Activated naive CD8-positive, alpha-beta T cell treated with anti-CD3 and anti-CD28 coated beads, Interleukin-2, amount 50 U/mL, for 16 hours (primary cell): ENCODE results near the gene RASSF10.

Experiments used
- DNase-seq: peaks from one replicate; pipeline ENCODE4 v3.0.0-alpha.2; 2020; ENCODE audit warnings: low read depth, low spot score

Gene RASSF10

DNA sequence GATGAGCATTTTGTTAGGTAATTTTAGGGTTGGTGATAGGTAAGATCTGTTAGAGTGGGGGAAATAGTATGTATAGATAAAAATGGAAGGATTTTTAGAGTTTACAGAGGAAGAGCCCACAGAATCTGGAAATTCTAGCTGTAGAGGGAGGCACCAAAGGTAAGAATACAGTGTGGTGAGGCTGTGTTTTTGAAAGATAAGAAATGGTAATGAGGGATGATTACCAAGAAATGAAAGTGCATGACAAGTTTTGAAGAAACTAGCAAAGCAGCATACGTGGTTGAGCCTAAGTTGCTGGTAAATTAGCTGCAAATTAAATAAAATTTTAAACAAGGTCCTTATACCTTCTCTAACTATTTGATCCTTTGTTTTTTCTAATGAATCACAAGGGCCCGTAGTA, 14.6 kb upstream of the RASSF10 start:
- DNase-seq = no peak

DNA sequence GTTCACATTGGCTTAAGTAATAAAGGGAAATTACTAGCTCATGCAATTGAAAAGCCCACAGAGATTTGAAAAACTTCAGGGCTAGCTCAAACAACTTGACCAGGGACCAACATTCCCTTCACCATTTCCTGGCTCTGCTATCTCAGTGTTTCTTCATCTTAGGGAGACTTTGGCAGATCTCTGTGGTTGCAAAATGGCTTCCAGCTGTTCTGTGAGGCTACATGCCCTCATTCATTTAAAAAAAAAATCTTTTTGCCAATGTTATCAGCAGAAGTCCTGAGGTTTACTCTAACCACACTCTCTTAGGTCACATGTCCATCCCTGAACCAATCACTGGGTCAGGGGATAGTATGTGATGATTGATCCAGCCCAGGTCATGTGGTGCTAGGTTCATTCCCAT, 13.9 kb upstream of the RASSF10 start:
- DNase-seq = no peak

GRCh38 chr11:12995823-12996222, 13.3 kb upstream of the RASSF10 start:
- no peak for DNase-seq

GRCh38 chr11:12997168-12997567, 11.9 kb upstream of the RASSF10 start:
- DNase-seq = no peak

- DNase-seq = no peak
Observed at GRCh38 chr11:12998336-12998735, 10.8 kb upstream of the RASSF10 start.

DNA sequence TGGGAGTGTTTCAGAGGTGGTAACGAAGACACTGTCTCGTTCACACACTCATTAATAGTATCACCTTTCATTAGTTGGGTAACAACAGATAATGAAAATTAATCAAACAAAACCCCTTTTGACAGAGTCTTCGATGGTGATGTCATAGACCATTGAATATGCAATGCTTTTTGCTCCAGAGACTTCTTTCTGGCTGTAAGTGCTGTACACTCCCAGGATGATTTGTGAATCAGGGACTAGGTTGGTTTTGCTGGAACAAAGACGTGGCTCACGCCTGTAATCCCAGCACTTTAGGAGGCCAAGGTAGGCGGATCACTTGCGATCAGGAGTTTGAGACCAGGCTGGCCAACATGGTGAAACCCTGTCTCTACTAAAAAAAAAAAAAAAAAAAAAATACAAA, 9.5 kb upstream of the RASSF10 start:
- DNase-seq = no peak

- no peak for DNase-seq
Observed at GRCh38 chr11:13000116-13000515, 9.0 kb upstream of the RASSF10 start.

GRCh38 chr11:13000721-13001120, 8.4 kb upstream of the RASSF10 start:
- no peak for DNase-seq

GRCh38 chr11:13003736-13004493, 5.2 kb upstream of the RASSF10 start:
- DNase-seq = no peak

GRCh38 chr11:13007182-13008060, 1.7 kb upstream of the RASSF10 start:
- DNase-seq = no peak

- DNase-seq = no peak
Observed at GRCh38 chr11:13008061-13008435, 1.1 kb upstream of the RASSF10 start.

DNA sequence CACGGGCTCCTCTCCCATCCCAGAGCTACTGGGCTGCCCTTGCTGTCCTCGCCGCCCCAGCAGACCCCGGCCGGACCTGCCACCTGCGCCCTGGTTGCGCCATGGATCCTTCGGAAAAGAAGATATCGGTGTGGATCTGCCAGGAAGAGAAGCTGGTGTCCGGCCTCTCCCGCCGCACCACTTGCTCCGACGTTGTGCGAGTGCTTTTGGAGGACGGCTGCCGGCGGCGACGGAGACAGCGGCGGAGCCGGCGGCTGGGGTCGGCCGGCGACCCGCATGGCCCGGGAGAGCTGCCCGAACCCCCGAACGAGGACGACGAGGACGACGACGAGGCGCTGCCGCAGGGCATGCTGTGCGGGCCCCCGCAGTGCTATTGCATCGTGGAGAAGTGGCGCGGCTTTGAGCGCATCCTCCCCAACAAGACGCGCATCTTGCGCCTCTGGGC, 382 bp downstream of the RASSF10 start:
- no peak for DNase-seq

DNA sequence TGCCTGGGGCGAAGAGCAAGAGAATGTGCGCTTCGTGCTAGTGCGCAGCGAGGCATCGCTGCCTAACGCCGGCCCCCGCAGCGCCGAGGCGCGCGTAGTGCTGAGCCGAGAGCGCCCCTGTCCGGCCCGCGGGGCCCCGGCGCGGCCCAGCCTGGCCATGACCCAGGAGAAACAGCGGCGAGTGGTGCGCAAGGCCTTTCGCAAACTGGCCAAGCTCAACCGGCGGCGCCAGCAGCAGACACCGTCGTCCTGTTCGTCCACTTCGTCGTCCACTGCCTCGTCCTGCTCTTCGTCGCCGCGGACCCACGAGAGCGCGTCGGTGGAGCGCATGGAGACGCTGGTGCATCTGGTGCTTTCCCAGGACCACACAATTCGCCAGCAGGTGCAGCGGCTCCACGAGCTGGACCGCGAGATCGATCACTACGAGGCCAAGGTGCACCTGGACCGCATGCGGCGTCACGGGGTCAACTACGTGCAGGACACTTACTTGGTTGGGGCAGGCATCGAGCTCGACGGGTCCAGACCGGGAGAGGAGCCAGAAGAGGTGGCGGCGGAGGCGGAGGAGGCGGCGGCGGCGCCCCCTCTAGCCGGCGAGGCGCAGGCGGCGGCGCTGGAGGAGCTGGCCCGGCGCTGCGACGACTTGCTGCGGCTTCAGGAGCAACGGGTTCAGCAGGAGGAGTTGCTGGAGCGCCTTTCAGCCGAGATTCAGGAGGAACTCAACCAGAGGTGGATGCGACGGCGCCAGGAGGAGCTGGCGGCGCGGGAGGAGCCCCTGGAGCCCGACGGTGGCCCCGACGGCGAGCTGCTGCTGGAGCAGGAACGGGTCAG, 1.0 kb downstream of the RASSF10 start:
- no peak for DNase-seq

DNA sequence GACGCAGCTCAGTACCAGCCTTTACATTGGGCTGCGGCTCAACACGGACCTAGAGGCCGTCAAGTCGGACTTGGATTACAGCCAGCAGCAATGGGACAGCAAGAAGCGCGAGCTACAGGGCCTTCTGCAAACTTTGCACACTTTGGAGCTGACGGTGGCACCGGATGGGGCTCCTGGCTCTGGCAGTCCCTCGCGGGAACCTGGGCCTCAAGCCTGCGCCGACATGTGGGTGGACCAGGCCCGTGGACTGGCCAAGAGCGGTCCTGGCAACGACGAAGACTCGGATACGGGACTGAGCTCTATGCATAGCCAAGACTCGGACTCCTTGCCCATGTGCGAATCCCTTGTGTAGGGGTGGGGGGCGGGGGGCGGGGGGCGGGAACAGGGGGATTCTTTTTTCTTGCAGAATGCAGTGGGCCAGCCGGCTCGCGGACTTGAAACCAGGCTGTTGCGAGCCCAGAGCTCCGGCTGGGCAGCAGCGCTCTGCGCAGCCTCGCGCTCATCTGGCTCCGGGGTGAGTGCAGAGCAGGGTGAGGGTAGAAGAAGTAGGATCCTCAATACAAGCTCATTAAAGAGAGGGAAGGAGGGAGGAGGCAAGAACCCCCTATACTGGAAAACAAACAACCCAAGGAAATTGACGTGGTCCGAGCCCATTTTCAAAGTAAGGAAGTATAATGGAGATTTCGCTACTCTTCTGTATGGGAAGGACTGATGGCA, 1.8 kb downstream of the RASSF10 start:
- DNase-seq = no peak

DNA sequence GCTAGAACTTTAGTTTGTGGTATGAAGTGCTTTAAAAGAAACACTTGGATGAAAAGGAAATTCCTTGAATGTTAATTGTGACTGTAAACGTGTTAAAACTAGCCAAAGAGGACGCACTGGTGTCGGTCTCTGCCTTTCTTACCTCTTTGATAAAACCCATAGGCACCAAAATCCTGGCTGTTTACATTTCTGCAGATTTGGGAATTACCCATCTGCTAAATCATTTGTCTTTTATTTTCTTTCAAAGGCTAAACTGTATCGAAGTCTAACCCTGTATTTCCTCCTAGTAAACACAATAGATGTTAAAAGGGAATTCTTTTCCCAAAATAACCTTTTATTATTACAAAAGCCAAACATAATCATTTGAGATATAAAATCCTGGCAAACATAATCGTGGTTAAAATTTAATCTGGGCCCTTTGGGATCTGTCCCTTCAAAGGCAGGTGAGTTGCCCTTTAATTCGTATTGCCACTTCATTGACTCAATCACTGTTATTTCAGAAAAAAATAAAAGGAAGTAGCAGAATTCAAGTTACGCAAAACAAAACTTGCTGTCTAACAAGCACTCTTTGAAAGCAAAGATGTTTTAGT, 2.4 kb downstream of the RASSF10 start:
- DNase-seq = no peak

- DNase-seq = no peak
Observed at GRCh38 chr11:13012056-13012661, 3.0 kb downstream of the RASSF10 start.

GRCh38 chr11:13013054-13013488, 4.0 kb downstream of the RASSF10 start:
- DNase-seq = no peak

DNA sequence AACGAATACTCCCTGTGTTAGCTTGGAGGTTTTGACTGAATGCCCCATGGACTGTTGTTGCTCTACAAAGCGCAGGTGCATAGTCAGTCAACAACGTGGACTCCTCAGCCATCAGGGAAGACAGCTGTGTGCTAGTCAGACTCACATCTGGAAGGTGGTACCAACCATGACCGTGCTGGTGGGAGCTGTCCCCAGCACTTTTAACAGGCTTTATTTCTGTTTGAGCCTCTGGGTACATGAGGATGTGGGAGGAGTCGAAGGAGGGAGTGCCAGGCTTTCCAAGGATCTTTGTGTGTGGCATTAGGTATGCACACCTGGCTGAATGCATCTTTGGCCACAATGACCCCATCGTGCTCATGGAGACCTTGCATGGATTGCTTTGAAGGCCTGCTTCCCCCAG, 6.6 kb downstream of the RASSF10 start:
- no peak for DNase-seq

- no peak for DNase-seq
Observed at GRCh38 chr11:13016415-13016814, 7.3 kb downstream of the RASSF10 start.

DNA sequence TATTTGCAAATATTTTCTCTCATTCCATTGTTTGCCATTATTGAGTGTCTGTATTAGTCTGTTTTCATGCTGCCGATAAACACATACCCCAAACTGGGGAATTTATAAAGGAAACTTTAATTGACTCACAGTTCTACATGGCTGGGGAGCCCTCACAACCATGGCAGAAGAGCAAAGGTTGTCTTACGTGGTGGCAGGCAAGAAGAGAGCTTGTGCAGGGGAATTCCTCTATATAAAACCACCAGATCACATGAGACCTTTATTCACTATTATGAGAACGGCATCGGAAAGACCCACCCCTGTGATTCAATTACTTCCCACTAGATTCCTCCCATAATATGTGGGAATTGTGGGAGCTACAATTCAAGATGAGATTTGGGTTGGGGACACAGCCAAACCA, 10.2 kb downstream of the RASSF10 start:
- no peak for DNase-seq

DNA sequence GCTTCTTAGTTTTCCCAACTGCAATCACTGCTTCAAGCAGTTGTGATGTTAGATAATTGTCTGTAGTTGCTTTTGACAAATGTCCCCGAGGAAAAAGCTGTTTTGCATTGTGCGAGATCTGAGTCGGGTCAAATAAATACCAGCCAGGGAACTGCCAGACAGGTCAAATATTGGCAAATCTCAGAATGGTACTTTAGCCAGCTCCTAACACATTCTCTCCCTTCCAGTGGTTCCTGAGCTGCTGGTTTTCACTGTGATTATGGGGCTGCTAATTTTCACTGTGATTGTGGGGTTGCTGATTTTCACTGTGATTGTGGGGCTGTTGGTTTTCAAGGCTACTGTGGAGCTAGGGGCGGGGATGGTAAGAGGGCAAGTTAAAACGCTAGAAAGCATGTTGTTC, 14.3 kb downstream of the RASSF10 start:
- DNase-seq = no peak
